SJCRH30 (cell line): ENCODE data around the gene RNF8. TPM values are rescaled to one million over a fixed set of nuclear protein-coding genes. Genes with fewer than 3 reads are reported as not detected.
"Not testable (repeated sequence)": the region's sequence is repeated elsewhere in the genome, so short reads cannot be mapped to it uniquely, and the experiment has no call there.

ENCODE experiments used
- DNase-seq, 2 experiments: peaks; one replicate each; pipeline ENCODE4 v3.0.0-alpha.2; 2015 to 2020
- H3K27ac ChIP-seq: fragments of 250-450 bp; sonication (Bioruptor Pico); 2 replicates; pipeline ENCODE4 v1.5.1; 2020; ENCODE audit warnings: mild to moderate bottlenecking, moderate library complexity
- H3K27me3 ChIP-seq: fragments of 250-450 bp; sonication (Bioruptor Pico); 2 replicates; pipeline ENCODE4 v1.5.1; 2020; ENCODE audit warnings: mild to moderate bottlenecking, moderate library complexity
- H3K36me3 ChIP-seq: fragments of 250-450 bp; sonication (Bioruptor Pico); 2 replicates; pipeline ENCODE4 v1.5.1; 2020; ENCODE audit warnings: mild to moderate bottlenecking, moderate library complexity
- H3K4me1 ChIP-seq: fragments of 250-450 bp; sonication (Bioruptor Pico); 2 replicates; pipeline ENCODE4 v1.5.1; 2020; ENCODE audit warnings: mild to moderate bottlenecking, moderate library complexity
- H3K4me3 ChIP-seq: fragments of 250-450 bp; sonication (Bioruptor Pico); 2 replicates; pipeline ENCODE4 v1.5.1; 2020; ENCODE audit warnings: mild to moderate bottlenecking, moderate library complexity
- H3K9me3 ChIP-seq: fragments of 250-450 bp; sonication (Bioruptor Pico); replicated peaks from 2 replicates; pipeline ENCODE4 v1.5.1; 2020; ENCODE audit warnings: mild to moderate bottlenecking, moderate library complexity
- total RNA-seq: library from RNA; depleted of rRNA; stranded (reverse); fragments of >200 nt; shearing (Covaris generic); gene quantifications from 2 replicates; pipeline ENCODE4 v1.2.3, GENCODE V29; 2014; rRNA removed

The RNF8 gene
- total RNA-seq, 1 experiment from 2014 or later, result 36.1 TPM

GRCh38 chr6:37426945-37427510 lies 73.2 kb downstream of the RNF8 start:
- Histone ChIP-seq H3K36me3 (no peaks in the 10 kb centered on the region), H3K9me3 (no peaks in the 10 kb centered on the region)
- DNase-seq, result no peak

GRCh38 chr6:37429352-37429750 lies 75.6 kb downstream of the RNF8 start:
- Histone ChIP-seq H3K27me3 (0 out of 2 replicates have a peak, but pooled peaks cover 4% of the 10 kb centered on the region), H3K4me3 (no peak overlapping the region), H3K36me3 (no peaks in the 10 kb centered on the region), H3K9me3 (no peaks in the 10 kb centered on the region), H3K4me1 (peaks cover 5% of the 10 kb centered on the region), H3K27ac (no peak overlapping the region)
- no peak for DNase-seq

More at GRCh38 chr6:37426945-37427510, 73.2 kb downstream of the RNF8 start:
- H3K4me3 ChIP-seq, result no peak overlapping the region
- no peaks in the 10 kb centered on the region; the same call in 1 of the 2 replicates for H3K4me1 ChIP-seq
- no peak overlapping the region for H3K27ac ChIP-seq
- 0 out of 2 replicates have a peak, but pooled peaks cover 4% of the 10 kb centered on the region for H3K27me3 ChIP-seq

- H3K36me3 ChIP-seq, result peaks cover 2% of the 10 kb centered on the region; the same call in 1 of the 2 replicates
- DNase-seq, result no peak
- peak overlapping the region; percentile 87 for H3K4me3 ChIP-seq
- H3K4me1 ChIP-seq, result peaks cover 5% of the 10 kb centered on the region
- H3K9me3 ChIP-seq, result no peaks in the 10 kb centered on the region
- no peaks in the 10 kb centered on the region for H3K27me3 ChIP-seq
- peak overlapping the region; percentile 67 for H3K27ac ChIP-seq
These were observed 78.8 kb downstream of the RNF8 start for GRCh38 chr6:37432590-37432915.

- Histone ChIP-seq H3K27me3 (no peaks in the 10 kb centered on the region), H3K27ac (peak within 1 kb of the TSS; percentile 67), H3K36me3 (peaks cover 2% of the 10 kb centered on the region; the same call in 1 of the 2 replicates), H3K4me3 (peak within 1 kb of the TSS; percentile 87), H3K4me1 (peaks cover 5% of the 10 kb centered on the region), H3K9me3 (no peaks in the 10 kb centered on the region)
- peak; percentile 92 to 94 for DNase-seq
These were observed 79.3 kb downstream of the RNF8 start, which contains the start of gene CMTR1 for GRCh38 chr6:37432916-37433656. TSS of gene CMTR1 (plus strand) at chr6:37433221. CDS start at chr6:37435630, 2,409 bp downstream.

- Histone ChIP-seq H3K36me3 (peaks cover 2% of the 10 kb centered on the region; the same call in 1 of the 2 replicates), H3K27me3 (no peaks in the 10 kb centered on the region), H3K4me1 (peaks cover 5% of the 10 kb centered on the region), H3K27ac (peak overlapping the region; percentile 67), H3K9me3 (no peaks in the 10 kb centered on the region), H3K4me3 (peak overlapping the region; percentile 87)
- peak in 1 of 2 experiments; percentile 39 for DNase-seq
These were observed 80.0 kb downstream of the RNF8 start for GRCh38 chr6:37433657-37434271.

- H3K4me1 ChIP-seq, result peaks cover 5% of the 10 kb centered on the region
- no peaks in the 10 kb centered on the region for H3K27me3 ChIP-seq
- no peak overlapping the region for H3K27ac ChIP-seq
- no peak overlapping the region for H3K4me3 ChIP-seq
- H3K9me3 ChIP-seq, result no peaks in the 10 kb centered on the region
- H3K36me3 ChIP-seq, result peaks cover 4% of the 10 kb centered on the region; the same call in 1 of the 2 replicates
- no peak for DNase-seq
These were observed 81.6 kb downstream of the RNF8 start for GRCh38 chr6:37435373-37435772.

- no peaks in the 10 kb centered on the region for H3K27me3 ChIP-seq
- no peak overlapping the region for H3K4me3 ChIP-seq
- no peak overlapping the region for H3K27ac ChIP-seq
- H3K36me3 ChIP-seq, result peaks cover 4% of the 10 kb centered on the region; the same call in 1 of the 2 replicates
- DNase-seq, result no peak
- peaks cover 5% of the 10 kb centered on the region for H3K4me1 ChIP-seq
- H3K9me3 ChIP-seq, result no peaks in the 10 kb centered on the region
These were observed 82.0 kb downstream of the RNF8 start for GRCh38 chr6:37435816-37436215.

GRCh38 chr6:37438930-37439329 lies 85.1 kb downstream of the RNF8 start:
- no peak for DNase-seq
- Histone ChIP-seq H3K27ac (no peak overlapping the region), H3K9me3 (no peaks in the 10 kb centered on the region), H3K4me3 (no peak overlapping the region), H3K4me1 (no peaks in the 10 kb centered on the region), H3K27me3 (no peaks in the 10 kb centered on the region), H3K36me3 (peaks cover 8% of the 10 kb centered on the region)

GRCh38 chr6:37441651-37442050 lies 87.9 kb downstream of the RNF8 start:
- H3K27me3 ChIP-seq, result no peaks in the 10 kb centered on the region
- no peaks in the 10 kb centered on the region for H3K4me1 ChIP-seq
- H3K27ac ChIP-seq, result no peak overlapping the region
- H3K36me3 ChIP-seq, result peaks cover 14% of the 10 kb centered on the region
- no peak overlapping the region for H3K4me3 ChIP-seq
- H3K9me3 ChIP-seq, result no peaks in the 10 kb centered on the region
- no peak for DNase-seq

GRCh38 chr6:37442416-37443215 lies 88.8 kb downstream of the RNF8 start:
- Histone ChIP-seq H3K27me3 (no peaks in the 10 kb centered on the region), H3K4me1 (no peaks in the 10 kb centered on the region), H3K36me3 (peaks cover 19% of the 10 kb centered on the region), H3K27ac (no peak overlapping the region), H3K9me3 (no peaks in the 10 kb centered on the region), H3K4me3 (no peak overlapping the region)
- no peak for DNase-seq

GRCh38 chr6:37443216-37443542 lies 89.4 kb downstream of the RNF8 start:
- H3K4me1 ChIP-seq, H3K4me3 ChIP-seq, H3K27me3 ChIP-seq, H3K9me3 ChIP-seq, H3K27ac ChIP-seq, DNase-seq: not testable (repeated sequence)
- H3K36me3 ChIP-seq, result peaks cover 19% of the 10 kb centered on the region

Other genes with a start within 250 kb of the RNF8 start
- 15.2 and 16.4 TPM in 2 replicates for gene PIM1, start 183.8 kb upstream of the RNF8 start, total RNA-seq
- gene TBC1D22B, start 96.2 kb upstream of the RNF8 start, total RNA-seq, result 11.0 and 11.2 TPM in 2 replicates
- gene TMEM217, start 95.8 kb upstream of the RNF8 start, total RNA-seq, result 0.73 TPM in 1 of 2 replicates, not detected in the other
- gene CMTR1, start 79.2 kb downstream of the RNF8 start, total RNA-seq, result 39.1 and 45.2 TPM in 2 replicates
- gene CCDC167, start 145.9 kb downstream of the RNF8 start, total RNA-seq, result 29.0 and 34.1 TPM in 2 replicates